OCI-LY1 (cell line): ENCODE data around the gene CD247.

Source experiments
- H2AFZ ChIP-seq: fragments of 200-600 bp; sonication (generic), shearing (Covaris generic); 2 replicates; pipeline ENCODE4 v1.6.0; 2014; ENCODE audit warnings: antibody characterized with exemption, mild to moderate bottlenecking, low read length
- H3F3A ChIP-seq: fragments of 200-600 bp; sonication (generic), shearing (Covaris generic); 2 replicates; pipeline ENCODE4 v1.6.0; 2014; ENCODE audit warnings: mild to moderate bottlenecking, antibody characterized with exemption, low read length, moderate library complexity; ENCODE audit not compliant: insufficient read depth
- H3K27ac ChIP-seq: fragments of 200-600 bp; sonication (generic); 2 replicates; pipeline ENCODE4 v1.5.1; 2014; ENCODE audit warnings: low read length, mixed run types, mild to moderate bottlenecking, low read depth; ENCODE audit not compliant: poor library complexity, severe bottlenecking
- H3K27me3 ChIP-seq: fragments of 200-600 bp; sonication (generic); 2 replicates; pipeline ENCODE4 v1.6.0; 2014; ENCODE audit warnings: antibody characterized with exemption, mild to moderate bottlenecking, low read length, moderate library complexity; ENCODE audit not compliant: insufficient read depth
- H3K36me3 ChIP-seq: fragments of 200-600 bp; sonication (generic); 2 replicates; pipeline ENCODE4 v1.6.1; 2014; ENCODE audit warnings: mild to moderate bottlenecking, antibody characterized with exemption, low read length, moderate library complexity, mixed read lengths; ENCODE audit not compliant: insufficient read depth
- H3K4me1 ChIP-seq: fragments of 200-600 bp; sonication (generic); 2 replicates; pipeline ENCODE4 v1.5.1; 2014; ENCODE audit warnings: mild to moderate bottlenecking, low read length, moderate library complexity; ENCODE audit not compliant: insufficient read depth, severe bottlenecking
- H3K4me2 ChIP-seq: fragments of 200-600 bp; sonication (generic), shearing (Covaris generic); 2 replicates; pipeline ENCODE4 v1.6.1; 2014; ENCODE audit warnings: low read length
- H3K4me3 ChIP-seq: fragments of 200-600 bp; sonication (generic); 2 replicates; pipeline ENCODE4 v1.5.1; 2014; ENCODE audit warnings: low read length, low read depth, mild to moderate bottlenecking, mixed read lengths; ENCODE audit not compliant: poor library complexity, severe bottlenecking
- H3K79me2 ChIP-seq: fragments of 200-600 bp; shearing (Covaris generic); 2 replicates; pipeline ENCODE4 v1.6.1; 2016; ENCODE audit warnings: mixed run types, low read length, mixed read lengths; ENCODE audit not compliant: insufficient read depth
- H3K9ac ChIP-seq: fragments of 200-600 bp; sonication (generic), shearing (Covaris generic); 2 replicates; pipeline ENCODE4 v1.6.1; 2014; ENCODE audit warnings: mild to moderate bottlenecking, low read length, mixed read lengths
- H3K9me2 ChIP-seq: fragments of 200-600 bp; sonication (generic), shearing (Covaris generic); 2 replicates; pipeline ENCODE4 v1.6.1; 2014; ENCODE audit warnings: low read depth, mild to moderate bottlenecking, low read length, mixed read lengths
- H3K9me3 ChIP-seq: fragments of 200-600 bp; shearing (Covaris generic); 2 replicates; pipeline ENCODE4 v1.6.1; 2014; ENCODE audit warnings: low read length, mixed read lengths
- H4K20me1 ChIP-seq: fragments of 200-600 bp; sonication (generic), shearing (Covaris generic); 2 replicates; pipeline ENCODE4 v1.6.0; 2016; ENCODE audit warnings: mild to moderate bottlenecking, low read length; ENCODE audit not compliant: insufficient read depth
- CTCF ChIP-seq: fragments of 200-600 bp; sonication (generic), shearing (Covaris generic); IDR thresholded peaks from 2 replicates; pipeline ENCODE4 v1.5.1; 2017; ENCODE audit warnings: mild to moderate bottlenecking, antibody characterized with exemption, low read length, moderate library complexity, mixed read lengths
- EZH2 ChIP-seq: fragments of 200-600 bp; sonication (generic), shearing (Covaris generic); IDR thresholded peaks from 2 replicates; pipeline ENCODE4 v1.8.0; 2017; ENCODE audit warnings: borderline replicate concordance, mixed run types, mild to moderate bottlenecking, antibody characterized with exemption, low read length, moderate library complexity, mixed read lengths

The CD247 gene

GRCh38 chr1:167387251-167387910 lies 130.9 kb downstream of the CD247 start:
- Histone ChIP-seq H3K9ac (no peak overlapping the region), H3K79me2 (no peaks in the 10 kb centered on the region), H3K4me1 (no peaks in the 10 kb centered on the region), H3K4me3 (no peak overlapping the region), H4K20me1 (no peaks in the 10 kb centered on the region), H2AFZ (no peak overlapping the region), H3K4me2 (no peak overlapping the region), H3K9me3 (no peaks in the 10 kb centered on the region), H3F3A (no peaks in the 10 kb centered on the region), H3K36me3 (peaks cover 86% of the 10 kb centered on the region), H3K9me2 (no peaks in the 10 kb centered on the region), H3K27me3 (no peaks in the 10 kb centered on the region), H3K27ac (no peak overlapping the region)
- TF ChIP-seq EZH2 (no peak), CTCF (no peak)
